ENCODE data around the gene MYCL.

The MYCL gene

DNA sequence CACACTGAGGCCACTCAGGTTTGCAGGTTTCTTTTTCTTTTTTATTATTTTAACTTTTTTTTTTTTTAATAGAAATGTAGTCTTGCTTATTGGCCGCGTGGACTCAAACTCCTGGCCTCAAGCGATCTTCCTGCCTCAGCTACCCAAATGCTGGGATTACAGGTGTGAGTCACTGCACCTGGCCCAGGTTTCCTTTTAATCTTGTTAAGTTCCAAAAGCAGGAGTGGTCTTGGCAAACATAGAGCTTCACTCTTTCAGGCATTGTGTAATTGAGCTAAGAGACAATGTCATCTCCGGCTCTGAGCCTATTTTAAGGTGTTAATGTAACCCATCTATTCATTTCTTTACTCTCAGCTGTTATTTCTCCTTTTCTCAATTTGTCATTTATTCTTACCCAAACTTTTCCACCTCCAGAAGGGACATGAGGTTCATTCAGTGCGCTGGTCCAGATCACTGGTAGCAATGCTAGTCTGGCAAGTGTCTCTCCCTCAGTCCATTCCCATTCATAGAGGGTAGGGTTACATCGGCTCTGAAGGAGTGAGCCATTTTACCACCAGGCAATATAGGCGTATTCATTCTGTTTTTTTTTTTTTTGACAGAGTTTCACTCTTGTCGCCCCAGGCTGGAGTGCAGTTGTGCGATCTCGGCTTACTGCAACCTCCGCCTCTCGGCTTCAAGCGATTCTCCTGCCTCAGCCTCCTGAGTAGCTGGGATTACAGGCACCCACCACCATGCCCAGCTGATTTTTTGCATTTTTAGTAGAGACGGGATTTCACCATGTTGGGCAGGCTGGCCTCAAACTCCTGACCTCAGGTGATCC, 42.0 kb upstream of the MYCL start:
- POLR2A ChIA-PET: no interaction called here
- CTCF ChIA-PET: interaction anchor here (1.0 to 1.9 kb wide), 4 partner anchors 18 to 41 kb away, joined by 3 to 7 read pairs (median 4); partner anchors contain the start of gene MYCL
- no peak for DNase-seq (ENCODE audit: low read depth, low spot score)
- H3K4me3 ChIP-seq (ENCODE audit: low read depth, low read length): no peak overlapping the region
- TF ChIP-seq CTCF (IDR thresholded peaks at IDR 0.05; ENCODE audit: insufficient read depth, low read length, missing control alignments): no peak

DNA sequence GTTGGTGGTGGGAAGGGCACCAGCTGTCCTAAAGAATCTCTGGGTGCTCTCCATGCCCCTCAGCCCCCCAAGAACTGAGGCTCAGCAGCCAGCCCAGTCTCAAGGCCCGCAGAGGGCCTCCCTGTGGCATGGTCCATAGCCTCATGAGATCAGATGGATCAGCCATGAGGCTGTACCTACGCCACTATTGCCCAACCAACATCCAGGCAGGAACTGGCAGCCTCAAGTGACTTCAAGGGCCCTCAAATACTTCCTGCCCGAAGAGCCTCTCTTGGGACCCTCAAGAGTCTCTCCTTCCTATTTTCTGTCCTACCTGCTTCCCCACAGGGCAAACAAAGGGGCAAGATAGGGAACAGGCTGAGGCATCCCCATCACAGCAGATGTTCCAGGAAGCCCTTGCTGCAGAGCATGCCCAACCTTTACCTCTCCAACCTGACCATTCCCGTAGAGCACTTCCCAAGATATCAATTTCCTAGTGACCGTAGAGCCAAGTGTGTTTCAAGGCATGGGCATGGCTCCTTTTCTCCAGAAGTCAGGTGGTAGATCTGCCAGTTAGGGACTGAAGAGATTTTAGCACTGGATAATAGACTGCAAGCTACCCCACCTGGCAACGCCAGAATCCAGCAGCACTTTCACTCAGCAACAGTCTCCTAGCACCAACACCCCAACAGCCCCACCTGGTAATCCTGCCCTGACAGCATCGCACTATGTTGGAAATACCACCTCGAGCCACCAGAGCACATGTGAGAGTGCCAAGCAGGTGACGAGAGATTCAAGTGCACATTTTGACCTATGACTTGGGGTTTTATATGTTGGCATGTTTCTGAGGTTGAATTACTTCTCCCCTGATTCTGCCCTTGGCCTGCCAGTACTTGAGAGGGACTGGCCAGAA, 39.5 kb upstream of the MYCL start:
- CTCF ChIA-PET: interaction anchor here (1.2 to 1.8 kb wide), 2 partner anchors 11 to 22 kb away, joined by 4 to 7 read pairs; no protein-coding TSS in a partner anchor
- DNase-seq (ENCODE audit: low read depth, low spot score): no peak
- H3K4me3 ChIP-seq (ENCODE audit: low read depth, low read length): no peak overlapping the region
- POLR2A ChIA-PET: no interaction called here
- no peak for TF ChIP-seq CTCF (IDR thresholded peaks at IDR 0.05; ENCODE audit: insufficient read depth, low read length, missing control alignments)

DNA sequence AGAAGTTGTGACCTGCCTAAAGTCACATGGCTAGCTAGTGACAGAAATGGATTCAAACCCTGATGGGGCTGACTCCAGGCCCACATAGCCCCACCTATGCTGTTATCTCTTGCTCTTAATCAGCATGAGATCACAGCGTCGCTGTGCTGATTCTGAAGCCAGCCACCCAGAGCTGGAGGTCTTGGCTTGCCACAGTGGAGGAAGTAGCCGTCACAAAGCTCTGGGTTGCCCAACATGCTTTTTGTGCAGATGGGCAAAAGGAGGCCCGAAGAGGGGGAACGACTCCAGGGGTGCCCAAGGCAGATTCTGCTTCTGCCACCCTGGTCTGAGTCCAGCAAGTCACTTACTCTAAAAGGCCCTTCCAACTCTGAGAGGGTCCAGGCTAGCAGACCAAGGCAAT, 38.5 kb upstream of the MYCL start:
- ChIA-PET POLR2A (no interaction called here), CTCF (interaction anchor here (1.2 to 1.8 kb wide), 3 partner anchors 12 to 33 kb away, joined by 3 to 7 read pairs (median 4); no protein-coding TSS in a partner anchor)
- no peak for DNase-seq (ENCODE audit: low read depth, low spot score)
- no peak overlapping the region for H3K4me3 ChIP-seq (ENCODE audit: low read depth, low read length)
- no peak for TF ChIP-seq CTCF (IDR thresholded peaks at IDR 0.05; ENCODE audit: insufficient read depth, low read length, missing control alignments)

DNA sequence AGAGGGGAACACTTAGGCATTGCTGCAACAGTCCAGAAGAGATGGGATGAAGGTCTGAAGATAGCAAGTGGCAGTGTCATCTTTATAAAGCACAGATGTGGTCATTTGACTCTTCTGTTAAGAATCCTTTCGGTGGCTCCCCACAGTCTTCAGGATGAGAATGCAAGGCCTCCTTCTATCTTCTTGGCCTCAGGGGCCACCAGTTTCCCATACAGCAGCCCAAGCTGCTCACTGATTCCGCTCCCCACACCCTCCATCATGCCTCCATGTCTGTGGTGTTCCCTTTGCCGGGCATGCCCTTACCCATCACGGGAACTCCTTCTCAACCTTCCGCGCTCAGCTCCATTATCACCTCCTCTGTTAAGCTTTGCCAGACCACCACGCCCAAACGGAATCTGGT, 37.1 kb upstream of the MYCL start:
- ChIA-PET POLR2A (no interaction called here), CTCF (interaction anchor here (1.5 kb wide), 1 partner anchor 94 kb away, joined by 3 read pairs; no protein-coding TSS in a partner anchor)
- no peak overlapping the region for H3K4me3 ChIP-seq (ENCODE audit: low read depth, low read length)
- no peak for TF ChIP-seq CTCF (IDR thresholded peaks at IDR 0.05; ENCODE audit: insufficient read depth, low read length, missing control alignments)
- no peak for DNase-seq (ENCODE audit: low read depth, low spot score)

GRCh38 chr1:39936724-39937491, 35.2 kb upstream of the MYCL start:
- ChIA-PET POLR2A (no interaction called here), CTCF (interaction anchor here (0.7 to 3.3 kb wide), 5 partner anchors 13 to 120 kb away, joined by 3 to 14 read pairs (median 4); no protein-coding TSS in a partner anchor)
- no peak for DNase-seq (ENCODE audit: low read depth, low spot score)

More at GRCh38 chr1:39936724-39937491, 35.2 kb upstream of the MYCL start:
- TF ChIP-seq CTCF (IDR thresholded peaks at IDR 0.05; ENCODE audit: insufficient read depth, low read length, missing control alignments): no peak
- H3K4me3 ChIP-seq (ENCODE audit: low read depth, low read length): no peak overlapping the region
